OCI-LY1 (cell line): Measurements from ENCODE around the gene COL20A1.

Experiments
- EZH2 ChIP-seq: fragments of 200-600 bp; sonication (generic), shearing (Covaris generic); IDR thresholded peaks from 2 replicates; pipeline ENCODE4 v1.8.0; 2017; ENCODE audit warnings: borderline replicate concordance, mixed run types, mild to moderate bottlenecking, antibody characterized with exemption, low read length, moderate library complexity, mixed read lengths
- TF ChIP-seq, protein P1 (sequence below): fragments of 200-600 bp; sonication (generic), shearing (Covaris generic); IDR thresholded peaks from 2 replicates; pipeline ENCODE4 v1.5.1; 2017; ENCODE audit warnings: mild to moderate bottlenecking, antibody characterized with exemption, low read length, moderate library complexity, mixed read lengths

DNA sequence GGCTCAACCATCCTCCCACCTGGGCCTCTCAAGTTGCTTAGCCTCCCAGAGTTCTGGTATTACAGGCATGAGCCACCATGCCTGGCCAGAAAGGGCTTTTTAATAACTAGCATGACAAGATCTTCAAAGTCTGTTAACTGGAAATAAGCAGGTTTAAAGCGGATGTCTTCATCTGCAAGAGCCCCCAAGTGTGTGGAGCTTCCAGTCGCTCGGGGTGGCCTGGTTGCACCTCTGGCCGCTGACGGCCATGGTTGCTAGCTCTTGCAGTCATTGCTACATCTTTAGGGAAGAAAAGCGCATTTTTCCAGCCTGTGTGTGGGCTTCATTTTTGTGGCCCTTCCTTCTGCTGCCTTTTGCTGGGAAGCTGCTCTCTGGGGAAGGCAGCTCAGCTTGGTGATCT lies 12.6 kb upstream of the COL20A1 start:
- TF ChIP-seq, protein P1, sequence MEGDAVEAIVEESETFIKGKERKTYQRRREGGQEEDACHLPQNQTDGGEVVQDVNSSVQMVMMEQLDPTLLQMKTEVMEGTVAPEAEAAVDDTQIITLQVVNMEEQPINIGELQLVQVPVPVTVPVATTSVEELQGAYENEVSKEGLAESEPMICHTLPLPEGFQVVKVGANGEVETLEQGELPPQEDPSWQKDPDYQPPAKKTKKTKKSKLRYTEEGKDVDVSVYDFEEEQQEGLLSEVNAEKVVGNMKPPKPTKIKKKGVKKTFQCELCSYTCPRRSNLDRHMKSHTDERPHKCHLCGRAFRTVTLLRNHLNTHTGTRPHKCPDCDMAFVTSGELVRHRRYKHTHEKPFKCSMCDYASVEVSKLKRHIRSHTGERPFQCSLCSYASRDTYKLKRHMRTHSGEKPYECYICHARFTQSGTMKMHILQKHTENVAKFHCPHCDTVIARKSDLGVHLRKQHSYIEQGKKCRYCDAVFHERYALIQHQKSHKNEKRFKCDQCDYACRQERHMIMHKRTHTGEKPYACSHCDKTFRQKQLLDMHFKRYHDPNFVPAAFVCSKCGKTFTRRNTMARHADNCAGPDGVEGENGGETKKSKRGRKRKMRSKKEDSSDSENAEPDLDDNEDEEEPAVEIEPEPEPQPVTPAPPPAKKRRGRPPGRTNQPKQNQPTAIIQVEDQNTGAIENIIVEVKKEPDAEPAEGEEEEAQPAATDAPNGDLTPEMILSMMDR, result no peak
- TF ChIP-seq EZH2, result no peak
